HepG2 (cell line): ENCODE data around the gene MRPL51. TPM values are rescaled to one million over a fixed set of nuclear protein-coding genes. Genes with fewer than 3 reads are reported as not detected.

Experiments used
- EED ChIP-seq: sonication (generic); formaldehyde crosslinking; IDR thresholded peaks from 2 replicates; pipeline ENCODE4 v1.5.0; 2020; ENCODE audit warnings: mild to moderate bottlenecking, missing genetic modification reagents
- RAD21 ChIP-seq: fragments of 450-650 bp; formaldehyde crosslinking; IDR thresholded peaks from 2 replicates; pipeline ENCODE4 v1.5.0; 2020; ENCODE audit warnings: mild to moderate bottlenecking
- ZNF205 ChIP-seq: IDR thresholded peaks from 2 replicates; pipeline ENCODE4 v1.6.1; 2018; ENCODE audit warnings: missing biosample characterization, missing genetic modification reagents
- ZNF543 ChIP-seq: sonication (generic); formaldehyde crosslinking; IDR thresholded peaks from 2 replicates; pipeline ENCODE4 v1.4.0; 2020; ENCODE audit warnings: mild to moderate bottlenecking, missing genetic modification reagents
- ZNF772 ChIP-seq: sonication (generic); formaldehyde crosslinking; IDR thresholded peaks from 2 replicates; pipeline ENCODE4 v1.5.0; 2020; ENCODE audit warnings: mild to moderate bottlenecking, missing genetic modification reagents
- ZSCAN9 ChIP-seq: IDR thresholded peaks from 2 replicates; pipeline ENCODE4 v1.6.1; 2016; ENCODE audit warnings: borderline replicate concordance
- polyA plus RNA-seq, 8 experiments: library from polyadenylated mRNA; depleted of rRNA in 3 of 8; stranded (reverse) in 7 of 8; unstranded in 1 of 8; fragments of >200 nt; fragmentation: Illumina TruSeq in 4 of 8; extraction: Trizol in 4 of 8; gene quantifications; 2 replicates each; pipeline versions ENCODE4 v1.2.1 to v1.2.3, GENCODE V29; 2011 to 2016; ENCODE audit warnings: low read depth in 4 of 8, missing spikeins in 1 of 8, mixed read lengths in 1 of 8; ENCODE audit not compliant: insufficient read depth in 1 of 8
- total RNA-seq, 5 experiments: library from RNA; depleted of rRNA; stranded (reverse); fragments of >200 nt; fragmentation: Illumina TruSeq; extraction: Trizol; gene quantifications; 2 replicates each; pipeline ENCODE4 v1.2.3, GENCODE V29; 2016; ENCODE audit warnings: low read depth in 1 of 5
- TF ChIP-seq, protein P1 (sequence below): sonication (generic); formaldehyde crosslinking; IDR thresholded peaks from one replicate; pipeline ENCODE4 v1.5.1; 2020; ENCODE audit warnings: mild to moderate bottlenecking, missing genetic modification reagents; ENCODE audit errors: not compliant biosample characterization

The MRPL51 gene
- total and polyA plus RNA-seq, 2 of the 13 experiments (the other 11 are each of a cell fraction or from before 2014, with no cell fraction given): 64.8 to 278 TPM

GRCh38 chr12:6537580-6538419 is 44.7 kb upstream of the MRPL51 start (continued):
- TF ChIP-seq ZNF205 (CRISPR knock-in tag) (0 out of 2 replicates have a peak, but pooled peaks have one; percentile 12), ZNF543 (0 out of 2 replicates have a peak, but pooled peaks have one; percentile 62), EED (CRISPR knock-in tag) (0 out of 2 replicates have a peak, but pooled peaks have one; percentile 28), ZSCAN9 (CRISPR knock-in tag) (0 out of 2 replicates have a peak, but pooled peaks have one; percentile 17), RAD21 (CRISPR knock-in tag) (peak; percentile 44), ZNF772 (peak; percentile 22; the same call in 1 of the 2 replicates)
- TF ChIP-seq, protein P1, sequence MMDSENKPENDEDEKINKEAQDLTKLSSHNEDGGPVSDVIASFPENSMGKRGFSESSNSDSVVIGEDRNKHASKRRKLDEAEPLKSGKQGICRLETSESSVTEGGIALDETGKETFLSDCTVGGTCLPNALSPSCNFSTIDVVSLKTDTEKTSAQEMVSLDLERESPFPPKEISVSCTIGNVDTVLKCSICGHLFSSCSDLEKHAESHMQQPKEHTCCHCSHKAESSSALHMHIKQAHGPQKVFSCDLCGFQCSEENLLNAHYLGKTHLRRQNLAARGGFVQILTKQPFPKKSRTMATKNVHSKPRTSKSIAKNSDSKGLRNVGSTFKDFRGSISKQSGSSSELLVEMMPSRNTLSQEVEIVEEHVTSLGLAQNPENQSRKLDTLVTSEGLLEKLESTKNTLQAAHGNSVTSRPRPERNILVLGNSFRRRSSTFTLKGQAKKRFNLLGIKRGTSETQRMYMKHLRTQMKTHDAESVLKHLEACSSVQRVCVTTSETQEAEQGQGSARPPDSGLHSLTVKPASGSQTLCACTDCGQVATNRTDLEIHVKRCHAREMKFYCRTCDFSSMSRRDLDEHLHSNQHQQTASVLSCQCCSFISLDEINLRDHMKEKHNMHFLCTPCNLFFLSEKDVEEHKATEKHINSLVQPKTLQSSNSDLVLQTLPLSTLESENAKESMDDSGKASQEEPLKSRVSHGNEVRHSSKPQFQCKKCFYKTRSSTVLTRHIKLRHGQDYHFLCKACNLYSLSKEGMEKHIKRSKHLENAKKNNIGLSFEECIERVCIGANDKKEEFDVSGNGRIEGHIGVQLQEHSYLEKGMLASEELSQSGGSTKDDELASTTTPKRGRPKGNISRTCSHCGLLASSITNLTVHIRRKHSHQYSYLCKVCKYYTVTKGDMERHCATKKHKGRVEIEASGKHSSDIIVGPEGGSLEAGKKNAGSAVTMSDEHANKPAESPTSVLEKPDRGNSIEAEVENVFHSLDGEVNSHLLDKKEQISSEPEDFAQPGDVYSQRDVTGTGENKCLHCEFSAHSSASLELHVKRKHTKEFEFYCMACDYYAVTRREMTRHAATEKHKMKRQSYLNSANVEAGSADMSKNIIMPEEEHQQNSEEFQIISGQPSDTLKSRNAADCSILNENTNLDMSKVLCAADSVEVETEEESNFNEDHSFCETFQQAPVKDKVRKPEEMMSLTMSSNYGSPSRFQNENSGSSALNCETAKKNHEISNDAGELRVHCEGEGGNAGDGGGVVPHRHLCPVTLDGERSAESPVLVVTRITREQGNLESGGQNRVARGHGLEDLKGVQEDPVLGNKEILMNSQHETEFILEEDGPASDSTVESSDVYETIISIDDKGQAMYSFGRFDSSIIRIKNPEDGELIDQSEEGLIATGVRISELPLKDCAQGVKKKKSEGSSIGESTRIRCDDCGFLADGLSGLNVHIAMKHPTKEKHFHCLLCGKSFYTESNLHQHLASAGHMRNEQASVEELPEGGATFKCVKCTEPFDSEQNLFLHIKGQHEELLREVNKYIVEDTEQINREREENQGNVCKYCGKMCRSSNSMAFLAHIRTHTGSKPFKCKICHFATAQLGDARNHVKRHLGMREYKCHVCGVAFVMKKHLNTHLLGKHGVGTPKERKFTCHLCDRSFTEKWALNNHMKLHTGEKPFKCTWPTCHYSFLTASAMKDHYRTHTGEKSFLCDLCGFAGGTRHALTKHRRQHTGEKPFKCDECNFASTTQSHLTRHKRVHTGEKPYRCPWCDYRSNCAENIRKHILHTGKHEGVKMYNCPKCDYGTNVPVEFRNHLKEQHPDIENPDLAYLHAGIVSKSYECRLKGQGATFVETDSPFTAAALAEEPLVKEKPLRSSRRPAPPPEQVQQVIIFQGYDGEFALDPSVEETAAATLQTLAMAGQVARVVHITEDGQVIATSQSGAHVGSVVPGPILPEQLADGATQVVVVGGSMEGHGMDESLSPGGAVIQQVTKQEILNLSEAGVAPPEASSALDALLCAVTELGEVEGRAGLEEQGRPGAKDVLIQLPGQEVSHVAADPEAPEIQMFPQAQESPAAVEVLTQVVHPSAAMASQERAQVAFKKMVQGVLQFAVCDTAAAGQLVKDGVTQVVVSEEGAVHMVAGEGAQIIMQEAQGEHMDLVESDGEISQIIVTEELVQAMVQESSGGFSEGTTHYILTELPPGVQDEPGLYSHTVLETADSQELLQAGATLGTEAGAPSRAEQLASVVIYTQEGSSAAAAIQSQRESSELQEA (CRISPR knock-in tag): peak; percentile 36
